ENCODE measurements around the gene CFHR1.
"Not testable (repeated sequence)": the region's sequence is repeated elsewhere in the genome, so short reads cannot be mapped to it uniquely, and the experiment has no call there.

The CFHR1 gene

GRCh38 chr1:196819531-196819930, at the start of gene CFHR1:
Gene CFHR1 (plus strand): TSS chr1:196819731. CDS start chr1:196819845, 114 bp downstream.
- not testable (repeated sequence) for DNase-seq (ENCODE audit: low read depth)

- DNase-seq (ENCODE audit: low read depth), result not testable (repeated sequence)
Measured at GRCh38 chr1:196769823-196770222, 49.7 kb upstream of the CFHR1 start.

- DNase-seq (ENCODE audit: low read depth), result no peak
Measured at GRCh38 chr1:196773713-196774112, 45.8 kb upstream of the CFHR1 start.

GRCh38 chr1:196774175-196774574, 45.4 kb upstream of the CFHR1 start:
- no peak for DNase-seq (ENCODE audit: low read depth)

- no peak for DNase-seq (ENCODE audit: low read depth)
Measured at GRCh38 chr1:196774603-196775002, 44.9 kb upstream of the CFHR1 start, which contains the start of gene CFHR3. Gene CFHR3 (plus strand): TSS chr1:196774840. CDS start chr1:196774887, 47 bp downstream.

GRCh38 chr1:196777603-196778002, 41.9 kb upstream of the CFHR1 start:
- no peak for DNase-seq (ENCODE audit: low read depth)

- DNase-seq (ENCODE audit: low read depth), result no peak
Measured at GRCh38 chr1:196779093-196779492, 40.4 kb upstream of the CFHR1 start.

GRCh38 chr1:196791252-196791651, 28.3 kb upstream of the CFHR1 start:
- DNase-seq (ENCODE audit: low read depth), result not testable (repeated sequence)

GRCh38 chr1:196794103-196794502, 25.4 kb upstream of the CFHR1 start:
- DNase-seq (ENCODE audit: low read depth), result not testable (repeated sequence)

GRCh38 chr1:196797891-196798290, 21.6 kb upstream of the CFHR1 start:
- no peak for DNase-seq (ENCODE audit: low read depth)

- DNase-seq (ENCODE audit: low read depth), result not testable (repeated sequence)
Measured at GRCh38 chr1:196801920-196802319, 17.6 kb upstream of the CFHR1 start.

- no peak for DNase-seq (ENCODE audit: low read depth)
Measured at GRCh38 chr1:196808529-196809235, 10.8 kb upstream of the CFHR1 start.

GRCh38 chr1:196817442-196817841, 2.1 kb upstream of the CFHR1 start:
- not testable (repeated sequence) for DNase-seq (ENCODE audit: low read depth)

GRCh38 chr1:196827860-196828259, 8.3 kb downstream of the CFHR1 start:
- DNase-seq (ENCODE audit: low read depth), result not testable (repeated sequence)

GRCh38 chr1:196849613-196850492, 30.3 kb downstream of the CFHR1 start:
- not testable (repeated sequence) for DNase-seq (ENCODE audit: low read depth)

- no peak for DNase-seq (ENCODE audit: low read depth)
Measured at GRCh38 chr1:196856053-196856452, 36.5 kb downstream of the CFHR1 start.

GRCh38 chr1:196857188-196857587, 37.7 kb downstream of the CFHR1 start:
- DNase-seq (ENCODE audit: low read depth), result no peak

- DNase-seq (ENCODE audit: low read depth), result no peak
Measured at GRCh38 chr1:196858811-196859210, 39.3 kb downstream of the CFHR1 start.

GRCh38 chr1:196860323-196860884, 40.9 kb downstream of the CFHR1 start:
- DNase-seq (ENCODE audit: low read depth), result no peak

GRCh38 chr1:196861429-196861828, 41.9 kb downstream of the CFHR1 start:
- no peak for DNase-seq (ENCODE audit: low read depth)

- no peak for DNase-seq (ENCODE audit: low read depth)
Measured at GRCh38 chr1:196866974-196867373, 47.4 kb downstream of the CFHR1 start.

GRCh38 chr1:196873385-196873784, 53.9 kb downstream of the CFHR1 start:
- DNase-seq (ENCODE audit: low read depth), result no peak

- no peak for DNase-seq (ENCODE audit: low read depth)
Measured at GRCh38 chr1:196875935-196876334, 56.4 kb downstream of the CFHR1 start.

Data from activated T-cell treated with anti-CD3 and anti-CD28 coated beads for 24 hours (primary cell).